ENCODE results near the gene PTH2R.
"Not testable (repeated sequence)": the region's sequence is repeated elsewhere in the genome, so short reads cannot be mapped to it uniquely, and the experiment has no call there.

Gene PTH2R

DNA sequence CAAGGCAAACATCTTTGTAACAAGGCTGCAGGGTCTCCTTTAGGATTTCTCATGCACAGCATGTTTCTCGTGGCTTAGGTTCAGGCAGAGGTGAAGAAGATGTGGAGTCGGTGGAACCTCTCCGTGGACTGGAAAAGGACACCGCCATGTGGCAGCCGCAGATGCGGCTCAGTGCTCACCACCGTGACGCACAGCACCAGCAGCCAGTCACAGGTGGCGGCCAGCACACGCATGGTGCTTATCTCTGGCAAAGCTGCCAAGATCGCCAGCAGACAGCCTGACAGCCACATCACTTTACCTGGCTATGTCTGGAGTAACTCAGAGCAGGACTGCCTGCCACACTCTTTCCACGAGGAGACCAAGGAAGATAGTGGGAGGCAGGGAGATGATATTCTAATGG, 86.6 kb downstream of the PTH2R start:
- Histone ChIP-seq H3K79me2 (ENCODE audit: insufficient read depth, low read length) (no peaks in the 10 kb centered on the region), H3K4me2 (ENCODE audit: low read depth, low read length, poor library complexity, severe bottlenecking) (no peak overlapping the region), H3K36me3 (ENCODE audit: low read length) (no peaks in the 10 kb centered on the region), H2AFZ (ENCODE audit: low read depth, low read length, severe bottlenecking) (no peak overlapping the region), H3K27me3 (ENCODE audit: low read length) (no peaks in the 10 kb centered on the region), H3K9ac (ENCODE audit: low read length) (no peak overlapping the region), H3K9me2 (replicated peaks; ENCODE audit: insufficient read depth, low read length) (no peaks in the 10 kb centered on the region), H3K27ac (ENCODE audit: low read depth, low read length) (no peak overlapping the region), H3F3A (ENCODE audit: insufficient read depth) (no peaks in the 10 kb centered on the region), H3K4me3 (ENCODE audit: insufficient read depth, low read length, poor library complexity, severe bottlenecking) (no peak overlapping the region), H3K9me3 (ENCODE audit: insufficient read depth, low read length) (no peaks in the 10 kb centered on the region), H4K20me1 (ENCODE audit: low read depth, low read length) (no peaks in the 10 kb centered on the region)
- TF ChIP-seq, protein P1, sequence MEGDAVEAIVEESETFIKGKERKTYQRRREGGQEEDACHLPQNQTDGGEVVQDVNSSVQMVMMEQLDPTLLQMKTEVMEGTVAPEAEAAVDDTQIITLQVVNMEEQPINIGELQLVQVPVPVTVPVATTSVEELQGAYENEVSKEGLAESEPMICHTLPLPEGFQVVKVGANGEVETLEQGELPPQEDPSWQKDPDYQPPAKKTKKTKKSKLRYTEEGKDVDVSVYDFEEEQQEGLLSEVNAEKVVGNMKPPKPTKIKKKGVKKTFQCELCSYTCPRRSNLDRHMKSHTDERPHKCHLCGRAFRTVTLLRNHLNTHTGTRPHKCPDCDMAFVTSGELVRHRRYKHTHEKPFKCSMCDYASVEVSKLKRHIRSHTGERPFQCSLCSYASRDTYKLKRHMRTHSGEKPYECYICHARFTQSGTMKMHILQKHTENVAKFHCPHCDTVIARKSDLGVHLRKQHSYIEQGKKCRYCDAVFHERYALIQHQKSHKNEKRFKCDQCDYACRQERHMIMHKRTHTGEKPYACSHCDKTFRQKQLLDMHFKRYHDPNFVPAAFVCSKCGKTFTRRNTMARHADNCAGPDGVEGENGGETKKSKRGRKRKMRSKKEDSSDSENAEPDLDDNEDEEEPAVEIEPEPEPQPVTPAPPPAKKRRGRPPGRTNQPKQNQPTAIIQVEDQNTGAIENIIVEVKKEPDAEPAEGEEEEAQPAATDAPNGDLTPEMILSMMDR (IDR thresholded peaks at IDR 0.05; ENCODE audit: insufficient read depth, low read length, poor library complexity, severe bottlenecking) = no peak
- no peak for TF ChIP-seq EZH2phosphoT487 (conservative IDR thresholded peaks at IDR 0.05; ENCODE audit: low read length)

DNA sequence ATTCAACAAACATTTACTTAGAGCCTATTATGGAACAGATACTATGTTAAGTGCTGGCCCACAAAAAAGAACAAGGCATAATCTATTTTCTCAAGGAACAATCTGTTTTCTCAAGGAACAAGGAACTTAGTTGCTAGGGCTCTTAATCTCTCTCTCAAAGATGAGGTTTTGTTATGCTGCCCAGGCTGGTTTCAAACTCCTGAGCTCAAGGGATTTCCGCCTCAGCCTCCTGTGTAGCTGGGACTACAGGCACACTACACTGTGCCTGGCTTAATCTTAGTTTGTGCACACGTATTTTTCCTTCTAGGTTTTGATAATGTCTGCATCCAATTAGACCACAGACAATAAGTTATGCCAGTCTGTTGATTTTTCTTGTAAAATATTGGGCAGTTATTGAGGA, 89.5 kb downstream of the PTH2R start:
- Histone ChIP-seq H3K4me2 (ENCODE audit: low read depth, low read length, poor library complexity, severe bottlenecking) (no peak overlapping the region), H3K79me2 (ENCODE audit: insufficient read depth, low read length) (no peaks in the 10 kb centered on the region), H3F3A (ENCODE audit: insufficient read depth) (no peaks in the 10 kb centered on the region), H3K36me3 (ENCODE audit: low read length) (no peaks in the 10 kb centered on the region), H3K9me3 (ENCODE audit: insufficient read depth, low read length) (no peaks in the 10 kb centered on the region), H3K4me3 (ENCODE audit: insufficient read depth, low read length, poor library complexity, severe bottlenecking) (no peak overlapping the region), H4K20me1 (ENCODE audit: low read depth, low read length) (no peaks in the 10 kb centered on the region), H3K27me3 (ENCODE audit: low read length) (no peaks in the 10 kb centered on the region), H3K9ac (ENCODE audit: low read length) (no peak overlapping the region), H3K27ac (ENCODE audit: low read depth, low read length) (no peak overlapping the region), H3K9me2 (replicated peaks; ENCODE audit: insufficient read depth, low read length) (no peaks in the 10 kb centered on the region), H2AFZ (ENCODE audit: low read depth, low read length, severe bottlenecking) (no peak overlapping the region)
- TF ChIP-seq EZH2phosphoT487 (conservative IDR thresholded peaks at IDR 0.05; ENCODE audit: low read length) = no peak

DNA sequence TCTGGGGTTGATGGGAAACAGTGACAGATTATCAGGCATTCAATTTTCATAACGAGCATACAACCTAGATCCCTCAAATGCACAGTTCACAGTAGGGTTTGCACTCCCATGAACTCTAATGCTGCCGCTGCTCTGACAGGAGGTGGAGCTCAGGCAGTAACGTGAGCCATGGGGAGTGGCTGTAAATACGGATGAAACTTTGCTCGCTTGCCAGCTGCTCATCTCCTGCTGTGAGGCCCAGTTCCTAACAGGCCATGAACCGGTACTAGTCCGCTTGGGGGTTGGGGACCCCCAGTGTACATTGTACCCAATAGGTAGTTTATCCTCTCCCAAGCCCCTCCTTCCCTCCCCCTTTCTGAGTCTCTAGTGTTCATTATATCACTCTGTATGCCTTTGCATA, 94.6 kb downstream of the PTH2R start:
- H2AFZ ChIP-seq (ENCODE audit: low read depth, low read length, severe bottlenecking) = no peak overlapping the region
- H3K4me3 ChIP-seq (ENCODE audit: insufficient read depth, low read length, poor library complexity, severe bottlenecking) = no peak overlapping the region
- no peak overlapping the region for H3K9ac ChIP-seq (ENCODE audit: low read length)
- no peaks in the 10 kb centered on the region for H4K20me1 ChIP-seq (ENCODE audit: low read depth, low read length)
- H3K9me2 ChIP-seq (replicated peaks; ENCODE audit: insufficient read depth, low read length) = no peaks in the 10 kb centered on the region
- no peaks in the 10 kb centered on the region for H3K27me3 ChIP-seq (ENCODE audit: low read length)
- no peaks in the 10 kb centered on the region for H3K9me3 ChIP-seq (ENCODE audit: insufficient read depth, low read length)
- no peaks in the 10 kb centered on the region for H3F3A ChIP-seq (ENCODE audit: insufficient read depth)
- no peaks in the 10 kb centered on the region for H3K36me3 ChIP-seq (ENCODE audit: low read length)
- no peaks in the 10 kb centered on the region for H3K79me2 ChIP-seq (ENCODE audit: insufficient read depth, low read length)
- H3K27ac ChIP-seq (ENCODE audit: low read depth, low read length) = no peak overlapping the region
- TF ChIP-seq EZH2phosphoT487 (conservative IDR thresholded peaks at IDR 0.05; ENCODE audit: low read length) = no peak
- TF ChIP-seq, protein P1 (IDR thresholded peaks at IDR 0.05; ENCODE audit: insufficient read depth, low read length, poor library complexity, severe bottlenecking) = no peak
- no peak overlapping the region for H3K4me2 ChIP-seq (ENCODE audit: low read depth, low read length, poor library complexity, severe bottlenecking)

DNA sequence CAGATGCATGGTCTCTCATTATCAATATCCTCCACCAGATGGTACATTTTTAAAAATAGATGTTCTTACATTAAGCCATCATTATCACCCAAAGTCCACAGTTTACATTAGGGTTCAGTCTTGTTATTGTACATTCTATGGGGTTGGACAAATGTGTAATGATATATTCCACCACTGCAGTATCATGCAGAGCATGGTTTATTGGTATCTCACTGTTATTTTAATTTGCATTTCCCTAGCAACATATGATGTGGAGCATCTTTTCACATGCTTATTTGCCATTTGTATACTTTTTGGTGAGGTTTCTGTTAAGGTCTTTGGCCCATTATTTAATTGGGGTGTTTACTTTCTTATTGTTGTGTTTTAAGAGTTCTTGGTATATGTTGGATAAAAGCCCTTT, 95.7 kb downstream of the PTH2R start:
- H4K20me1 ChIP-seq (ENCODE audit: low read depth, low read length) = no peaks in the 10 kb centered on the region
- no peaks in the 10 kb centered on the region for H3K79me2 ChIP-seq (ENCODE audit: insufficient read depth, low read length)
- H3K9me3 ChIP-seq (ENCODE audit: insufficient read depth, low read length) = no peaks in the 10 kb centered on the region
- no peak overlapping the region for H3K9ac ChIP-seq (ENCODE audit: low read length)
- no peak overlapping the region for H2AFZ ChIP-seq (ENCODE audit: low read depth, low read length, severe bottlenecking)
- H3K36me3 ChIP-seq (ENCODE audit: low read length) = no peaks in the 10 kb centered on the region
- H3K4me2 ChIP-seq (ENCODE audit: low read depth, low read length, poor library complexity, severe bottlenecking) = no peak overlapping the region
- TF ChIP-seq, protein P1 (IDR thresholded peaks at IDR 0.05; ENCODE audit: insufficient read depth, low read length, poor library complexity, severe bottlenecking) = no peak
- no peak overlapping the region for H3K4me3 ChIP-seq (ENCODE audit: insufficient read depth, low read length, poor library complexity, severe bottlenecking)
- no peak overlapping the region for H3K27ac ChIP-seq (ENCODE audit: low read depth, low read length)
- no peaks in the 10 kb centered on the region for H3K9me2 ChIP-seq (replicated peaks; ENCODE audit: insufficient read depth, low read length)
- H3F3A ChIP-seq (ENCODE audit: insufficient read depth) = no peaks in the 10 kb centered on the region
- no peaks in the 10 kb centered on the region for H3K27me3 ChIP-seq (ENCODE audit: low read length)

DNA sequence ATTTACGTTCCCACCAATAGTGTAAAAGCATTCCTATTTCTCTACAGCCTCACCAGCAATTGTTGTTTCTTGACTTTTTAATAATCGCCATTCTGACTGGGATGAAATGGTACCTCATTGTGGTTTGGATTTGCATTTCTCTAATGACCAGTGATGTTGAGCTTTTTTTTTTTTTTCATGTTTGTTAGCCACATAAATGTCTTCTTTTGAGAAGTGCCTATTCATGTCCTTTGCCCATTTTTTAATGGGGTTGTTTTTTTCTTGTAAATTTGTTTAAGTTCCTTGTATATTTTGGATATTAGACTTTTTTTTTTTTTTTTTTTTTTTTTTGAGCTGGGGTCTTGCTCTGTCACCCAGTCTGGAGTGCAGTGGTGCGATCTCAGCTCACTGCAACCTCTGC, 98.8 kb downstream of the PTH2R start:
- H3K9me2 ChIP-seq (replicated peaks; ENCODE audit: insufficient read depth, low read length); H3K27me3 ChIP-seq (ENCODE audit: low read length); H3K9ac ChIP-seq (ENCODE audit: low read length); H3K9me3 ChIP-seq (ENCODE audit: insufficient read depth, low read length); H3K27ac ChIP-seq (ENCODE audit: low read depth, low read length); H3F3A ChIP-seq (ENCODE audit: insufficient read depth); H3K36me3 ChIP-seq (ENCODE audit: low read length); H3K79me2 ChIP-seq (ENCODE audit: insufficient read depth, low read length); H3K4me3 ChIP-seq (ENCODE audit: insufficient read depth, low read length, poor library complexity, severe bottlenecking); H4K20me1 ChIP-seq (ENCODE audit: low read depth, low read length); H2AFZ ChIP-seq (ENCODE audit: low read depth, low read length, severe bottlenecking); H3K4me2 ChIP-seq (ENCODE audit: low read depth, low read length, poor library complexity, severe bottlenecking): not testable (repeated sequence)
